Mucosa of stomach (tissue), 1 donor: ENCODE measurements around the gene AKAP6.
"Not testable (repeated sequence)": the region's sequence is repeated elsewhere in the genome, so short reads cannot be mapped to it uniquely, and the experiment has no call there.

Experiments
- H3K27me3 ChIP-seq: one replicate; pipeline ENCODE4 v1.7.0; 2013; ENCODE audit warnings: mild to moderate bottlenecking, low read length; ENCODE audit not compliant: control insufficient read depth, insufficient read depth
- H3K36me3 ChIP-seq: one replicate; pipeline ENCODE4 v1.7.0; 2013; ENCODE audit warnings: low read length; ENCODE audit not compliant: control insufficient read depth, insufficient read depth
- H3K4me1 ChIP-seq: one replicate; pipeline ENCODE4 v1.7.0; 2013; ENCODE audit warnings: mild to moderate bottlenecking, low read length; ENCODE audit not compliant: control insufficient read depth, insufficient read depth
- H3K4me3 ChIP-seq: one replicate; pipeline ENCODE4 v1.7.0; 2013; ENCODE audit warnings: low read length
- H3K9ac ChIP-seq: one replicate; pipeline ENCODE4 v1.7.0; 2013; ENCODE audit warnings: mild to moderate bottlenecking, low read length, moderate library complexity
- H3K9me3 ChIP-seq: one replicate; pipeline ENCODE4 v1.7.0; 2013; ENCODE audit warnings: mild to moderate bottlenecking, low read length, moderate library complexity; ENCODE audit not compliant: control insufficient read depth
- donor health status: Pancreatic carcinoma.

The AKAP6 gene

GRCh38 chr14:32438517-32438916, 109.4 kb downstream of the AKAP6 start:
- Histone ChIP-seq H3K4me1 (no peaks in the 10 kb centered on the region), H3K4me3 (no peak overlapping the region), H3K36me3 (no peaks in the 10 kb centered on the region), H3K9ac (no peak overlapping the region), H3K27me3 (no peaks in the 10 kb centered on the region), H3K9me3 (no peaks in the 10 kb centered on the region)

GRCh38 chr14:32443890-32444661, 115.0 kb downstream of the AKAP6 start:
- Histone ChIP-seq H3K9me3 (no peaks in the 10 kb centered on the region), H3K36me3 (no peaks in the 10 kb centered on the region), H3K9ac (no peak overlapping the region), H3K4me1 (no peaks in the 10 kb centered on the region), H3K27me3 (no peaks in the 10 kb centered on the region), H3K4me3 (no peak overlapping the region)

GRCh38 chr14:32447371-32447770, 118.3 kb downstream of the AKAP6 start:
- H3K27me3 ChIP-seq, result no peaks in the 10 kb centered on the region
- no peaks in the 10 kb centered on the region for H3K4me1 ChIP-seq
- H3K9me3 ChIP-seq, result no peaks in the 10 kb centered on the region
- no peak overlapping the region for H3K9ac ChIP-seq
- H3K4me3 ChIP-seq, result no peak overlapping the region
- no peaks in the 10 kb centered on the region for H3K36me3 ChIP-seq

GRCh38 chr14:32449648-32450047, 120.5 kb downstream of the AKAP6 start:
- no peak overlapping the region for H3K9ac ChIP-seq
- no peaks in the 10 kb centered on the region for H3K9me3 ChIP-seq
- no peaks in the 10 kb centered on the region for H3K27me3 ChIP-seq
- no peak overlapping the region for H3K4me3 ChIP-seq
- H3K36me3 ChIP-seq, result no peaks in the 10 kb centered on the region
- H3K4me1 ChIP-seq, result no peaks in the 10 kb centered on the region

- H3K9me3 ChIP-seq, result no peaks in the 10 kb centered on the region
- H3K4me1 ChIP-seq, result no peaks in the 10 kb centered on the region
- H3K27me3 ChIP-seq, result no peaks in the 10 kb centered on the region
- H3K36me3 ChIP-seq, result no peaks in the 10 kb centered on the region
- no peak overlapping the region for H3K9ac ChIP-seq
- H3K4me3 ChIP-seq, result no peak overlapping the region
Measured at GRCh38 chr14:32450919-32451675, 122.0 kb downstream of the AKAP6 start.

GRCh38 chr14:32453857-32454810, 125.0 kb downstream of the AKAP6 start:
- no peaks in the 10 kb centered on the region for H3K9me3 ChIP-seq
- H3K4me1 ChIP-seq, result no peaks in the 10 kb centered on the region
- no peaks in the 10 kb centered on the region for H3K36me3 ChIP-seq
- no peaks in the 10 kb centered on the region for H3K27me3 ChIP-seq
- no peak overlapping the region for H3K4me3 ChIP-seq
- no peak overlapping the region for H3K9ac ChIP-seq

GRCh38 chr14:32457213-32457920, 128.3 kb downstream of the AKAP6 start:
- Histone ChIP-seq H3K36me3 (no peaks in the 10 kb centered on the region), H3K27me3 (no peaks in the 10 kb centered on the region), H3K4me3 (no peak overlapping the region), H3K9ac (no peak overlapping the region), H3K9me3 (no peaks in the 10 kb centered on the region), H3K4me1 (no peaks in the 10 kb centered on the region)

- H3K9ac ChIP-seq, result no peak overlapping the region
- H3K27me3 ChIP-seq, result no peaks in the 10 kb centered on the region
- H3K4me3 ChIP-seq, result no peak overlapping the region
- no peaks in the 10 kb centered on the region for H3K4me1 ChIP-seq
- H3K36me3 ChIP-seq, result no peaks in the 10 kb centered on the region
- H3K9me3 ChIP-seq, result no peaks in the 10 kb centered on the region
Measured at GRCh38 chr14:32458720-32459119, 129.6 kb downstream of the AKAP6 start.

GRCh38 chr14:32460267-32460666, 131.2 kb downstream of the AKAP6 start:
- Histone ChIP-seq H3K4me1 (no peaks in the 10 kb centered on the region), H3K36me3 (no peaks in the 10 kb centered on the region), H3K9me3 (no peaks in the 10 kb centered on the region), H3K27me3 (no peaks in the 10 kb centered on the region), H3K9ac (no peak overlapping the region), H3K4me3 (no peak overlapping the region)

- not testable (repeated sequence) for H3K9ac ChIP-seq, H3K27me3 ChIP-seq, H3K36me3 ChIP-seq, H3K9me3 ChIP-seq, H3K4me1 ChIP-seq, H3K4me3 ChIP-seq
Measured at GRCh38 chr14:32462553-32462952, 133.5 kb downstream of the AKAP6 start.

GRCh38 chr14:32468955-32469354, 139.9 kb downstream of the AKAP6 start:
- peaks cover 4% of the 10 kb centered on the region for H3K27me3 ChIP-seq
- no peaks in the 10 kb centered on the region for H3K9me3 ChIP-seq
- H3K4me3 ChIP-seq, result no peak overlapping the region
- H3K9ac ChIP-seq, result no peak overlapping the region
- no peaks in the 10 kb centered on the region for H3K4me1 ChIP-seq
- no peaks in the 10 kb centered on the region for H3K36me3 ChIP-seq
